ENCODE data around the gene PYDC1. TPM values are rescaled to one million over a fixed set of nuclear protein-coding genes. Genes with fewer than 3 reads are reported as not detected.

Gene PYDC1
- total and polyA plus RNA-seq, 10 of the 15 experiments (the other 5 are each of a cell fraction or from before 2014, with no cell fraction given) = not detected

- TF ChIP-seq SMAD1 (IDR thresholded peaks at IDR 0.05; ENCODE audit: low read depth, partially characterized antibody) (no peak), BACH1 (IDR thresholded peaks at IDR 0.05; ENCODE audit: borderline replicate concordance) (peak; percentile 12; the same call in 1 of the 2 replicates), POLR2A (IDR thresholded peaks at IDR 0.05; ENCODE audit: low read depth, low read length) (peak; percentile 73), SMAD5 (IDR thresholded peaks at IDR 0.05; ENCODE audit: low read depth) (peak; percentile 44; the same call in 1 of the 2 replicates), POU2F2 (IDR thresholded peaks at IDR 0.05; ENCODE audit: borderline replicate concordance, low read depth, low read length) (peak; percentile 63; the same call in 1 of the 3 replicates), POLR2AphosphoS2 (IDR thresholded peaks at IDR 0.05; ENCODE audit: low read depth, low read length) (peak; percentile 74), PAX8 (IDR thresholded peaks at IDR 0.05) (no peak), POLR2AphosphoS5 (IDR thresholded peaks at IDR 0.05; ENCODE audit: low read length) (peak; percentile 76)
- in situ Hi-C loops (cut with MboI) (no loop called here), intact Hi-C loops (cut with micrococcal nuclease; ENCODE audit: unreplicated experiment) (no loop called here)
- DNase-seq (ENCODE audit: low read depth, low spot score) (no peak), FAIRE-seq (no peak), ATAC-seq (peak; percentile 17)
- no peaks in the 10 kb centered on the region; the same call in 1 of the 2 replicates for H4K20me1 ChIP-seq (ENCODE audit: control insufficient read depth, insufficient read depth)
- ChIA-PET RAD21 (ENCODE audit: unreplicated experiment) (no interaction called here), SMC1A (ENCODE audit: uncharacterized antibody, unreplicated experiment) (interaction anchor here (0.7 kb wide), 2 partner anchors 12 to 159 kb away, joined by 3 to 4 read pairs; partner anchors contain the start of gene FUS), CTCF (interaction anchor here (1.2 to 1.5 kb wide), 2 partner anchors 10 to 167 kb away, joined by 3 to 4 read pairs; no protein-coding TSS in a partner anchor), POLR2A (no interaction called here)
- no TSS peak for BruUV-seq (replicated peaks)
- H3K4me2 ChIP-seq (ENCODE audit: control insufficient read depth, insufficient read depth) = no peak overlapping the region
- H3K36me3 ChIP-seq (ENCODE audit: control insufficient read depth in 2 of 2, insufficient read depth in 2 of 2, low read length in 1 of 2) = peaks cover 35 to 73% of the 10 kb centered on the region in 2 experiments
- no peak overlapping the region for H3K4me3 ChIP-seq
- no peak overlapping the region for H3K27ac ChIP-seq (ENCODE audit: control insufficient read depth, insufficient read depth)
- peaks cover 4% of the 10 kb centered on the region for H3K4me1 ChIP-seq (ENCODE audit: control insufficient read depth, insufficient read depth, low read length)
- peaks cover 20% of the 10 kb centered on the region for H3K79me2 ChIP-seq (ENCODE audit: control insufficient read depth, insufficient read depth, low read length)
- H2AFZ ChIP-seq (ENCODE audit: control insufficient read depth, low read depth, low read length) = no peak overlapping the region
- H3K9ac ChIP-seq (ENCODE audit: control insufficient read depth, insufficient read depth, low read length) = no peak overlapping the region
- H3K9me3 ChIP-seq (replicated peaks; ENCODE audit: control insufficient read depth, insufficient read depth, low read length) = no peaks in the 10 kb centered on the region
- WGBS (ENCODE audit: insufficient coverage, insufficient replicate concordance, low lambda C conversion rate, missing lambda C conversion rate) = 60% methylated on average over 5 of the region's 5 CpGs
- no peaks in the 10 kb centered on the region for H3K27me3 ChIP-seq (replicated peaks in 1 of 2; ENCODE audit: control insufficient read depth in 2 of 2, insufficient read depth in 2 of 2, low read length in 1 of 2)
These were observed 25.1 kb downstream of the PYDC1 start for GRCh38 chr16:31191697-31192428.

Measured in GM12878 (cell line).